ENCODE results near the gene MTMR3.

GRCh38 chr22:30054764-30055069 is 171.7 kb downstream of the MTMR3 start:
- peak; percentile 61; the same call in 1 of the 2 replicates for TF ChIP-seq GATA2 (CRISPR knock-in tag; IDR thresholded peaks at IDR 0.05)
- no peak for TF ChIP-seq POLR2AphosphoS5 (IDR thresholded peaks at IDR 0.05; ENCODE audit: low read depth, low read length)
- TF ChIP-seq, protein P1, sequence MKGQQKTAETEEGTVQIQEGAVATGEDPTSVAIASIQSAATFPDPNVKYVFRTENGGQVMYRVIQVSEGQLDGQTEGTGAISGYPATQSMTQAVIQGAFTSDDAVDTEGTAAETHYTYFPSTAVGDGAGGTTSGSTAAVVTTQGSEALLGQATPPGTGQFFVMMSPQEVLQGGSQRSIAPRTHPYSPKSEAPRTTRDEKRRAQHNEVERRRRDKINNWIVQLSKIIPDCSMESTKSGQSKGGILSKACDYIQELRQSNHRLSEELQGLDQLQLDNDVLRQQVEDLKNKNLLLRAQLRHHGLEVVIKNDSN (IDR thresholded peaks at IDR 0.05; ENCODE audit: borderline replicate concordance, low read depth) = no peak
- no peak for TF ChIP-seq RXRA (IDR thresholded peaks at IDR 0.05; ENCODE audit: borderline replicate concordance, low read depth)
- TF ChIP-seq TEAD4 (IDR thresholded peaks at IDR 0.05; ENCODE audit: borderline replicate concordance, insufficient read depth) = no peak
- TF ChIP-seq, protein P2, sequence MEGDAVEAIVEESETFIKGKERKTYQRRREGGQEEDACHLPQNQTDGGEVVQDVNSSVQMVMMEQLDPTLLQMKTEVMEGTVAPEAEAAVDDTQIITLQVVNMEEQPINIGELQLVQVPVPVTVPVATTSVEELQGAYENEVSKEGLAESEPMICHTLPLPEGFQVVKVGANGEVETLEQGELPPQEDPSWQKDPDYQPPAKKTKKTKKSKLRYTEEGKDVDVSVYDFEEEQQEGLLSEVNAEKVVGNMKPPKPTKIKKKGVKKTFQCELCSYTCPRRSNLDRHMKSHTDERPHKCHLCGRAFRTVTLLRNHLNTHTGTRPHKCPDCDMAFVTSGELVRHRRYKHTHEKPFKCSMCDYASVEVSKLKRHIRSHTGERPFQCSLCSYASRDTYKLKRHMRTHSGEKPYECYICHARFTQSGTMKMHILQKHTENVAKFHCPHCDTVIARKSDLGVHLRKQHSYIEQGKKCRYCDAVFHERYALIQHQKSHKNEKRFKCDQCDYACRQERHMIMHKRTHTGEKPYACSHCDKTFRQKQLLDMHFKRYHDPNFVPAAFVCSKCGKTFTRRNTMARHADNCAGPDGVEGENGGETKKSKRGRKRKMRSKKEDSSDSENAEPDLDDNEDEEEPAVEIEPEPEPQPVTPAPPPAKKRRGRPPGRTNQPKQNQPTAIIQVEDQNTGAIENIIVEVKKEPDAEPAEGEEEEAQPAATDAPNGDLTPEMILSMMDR (IDR thresholded peaks at IDR 0.05) = no peak
- peak in 1 of 2 experiments; percentile 31; a peak in 1 of 4 replicates for TF ChIP-seq EP300 (IDR thresholded peaks at IDR 0.05; ENCODE audit: borderline replicate concordance in 1 of 2, low read depth in 1 of 2, low read length in 1 of 2)
- TF ChIP-seq EZH2phosphoT487 (IDR thresholded peaks at IDR 0.05; ENCODE audit: borderline replicate concordance, low read depth) = no peak
- no peak for TF ChIP-seq RFX5 (IDR thresholded peaks at IDR 0.05; ENCODE audit: low read length)
- TF ChIP-seq CHD2 (IDR thresholded peaks at IDR 0.05; ENCODE audit: low read length, partially characterized antibody) = no peak
- TF ChIP-seq RAD21 (IDR thresholded peaks at IDR 0.05; ENCODE audit: low read length) = no peak
